Effector memory CD4-positive, alpha-beta T cell (primary cell): ENCODE data around the gene KRTAP16-1.

Experiments
- DNase-seq, 3 donors: peaks; one replicate each; pipeline ENCODE4 v3.0.0-alpha.2; 2020
- H3K27ac ChIP-seq: 2 replicates; pipeline ENCODE4 v1.7.0; 2013; ENCODE audit warnings: mild to moderate bottlenecking, low read length, moderate library complexity; ENCODE audit not compliant: insufficient read depth, poor library complexity, severe bottlenecking
- H3K27me3 ChIP-seq: replicated peaks from 2 replicates; pipeline ENCODE4 v1.7.0; 2013; ENCODE audit warnings: mild to moderate bottlenecking, low read length; ENCODE audit not compliant: insufficient read depth, control insufficient read depth, poor library complexity, severe bottlenecking
- H3K36me3 ChIP-seq: 2 replicates; pipeline ENCODE4 v1.7.0; 2013; ENCODE audit warnings: mild to moderate bottlenecking, low read length, moderate library complexity; ENCODE audit not compliant: control insufficient read depth, insufficient read depth
- H3K4me1 ChIP-seq: 2 replicates; pipeline ENCODE4 v1.7.0; 2013; ENCODE audit warnings: low read length, mild to moderate bottlenecking; ENCODE audit not compliant: control insufficient read depth, insufficient read depth, poor library complexity, severe bottlenecking
- H3K4me3 ChIP-seq: 2 replicates; pipeline ENCODE4 v1.7.0; 2013; ENCODE audit warnings: low read length, low read depth, mild to moderate bottlenecking; ENCODE audit not compliant: insufficient read depth, poor library complexity, severe bottlenecking
- H3K9me3 ChIP-seq: 2 replicates; pipeline ENCODE4 v1.7.0; 2013; ENCODE audit warnings: mild to moderate bottlenecking, low read length, moderate library complexity; ENCODE audit not compliant: control insufficient read depth

KRTAP16-1 gene

DNA sequence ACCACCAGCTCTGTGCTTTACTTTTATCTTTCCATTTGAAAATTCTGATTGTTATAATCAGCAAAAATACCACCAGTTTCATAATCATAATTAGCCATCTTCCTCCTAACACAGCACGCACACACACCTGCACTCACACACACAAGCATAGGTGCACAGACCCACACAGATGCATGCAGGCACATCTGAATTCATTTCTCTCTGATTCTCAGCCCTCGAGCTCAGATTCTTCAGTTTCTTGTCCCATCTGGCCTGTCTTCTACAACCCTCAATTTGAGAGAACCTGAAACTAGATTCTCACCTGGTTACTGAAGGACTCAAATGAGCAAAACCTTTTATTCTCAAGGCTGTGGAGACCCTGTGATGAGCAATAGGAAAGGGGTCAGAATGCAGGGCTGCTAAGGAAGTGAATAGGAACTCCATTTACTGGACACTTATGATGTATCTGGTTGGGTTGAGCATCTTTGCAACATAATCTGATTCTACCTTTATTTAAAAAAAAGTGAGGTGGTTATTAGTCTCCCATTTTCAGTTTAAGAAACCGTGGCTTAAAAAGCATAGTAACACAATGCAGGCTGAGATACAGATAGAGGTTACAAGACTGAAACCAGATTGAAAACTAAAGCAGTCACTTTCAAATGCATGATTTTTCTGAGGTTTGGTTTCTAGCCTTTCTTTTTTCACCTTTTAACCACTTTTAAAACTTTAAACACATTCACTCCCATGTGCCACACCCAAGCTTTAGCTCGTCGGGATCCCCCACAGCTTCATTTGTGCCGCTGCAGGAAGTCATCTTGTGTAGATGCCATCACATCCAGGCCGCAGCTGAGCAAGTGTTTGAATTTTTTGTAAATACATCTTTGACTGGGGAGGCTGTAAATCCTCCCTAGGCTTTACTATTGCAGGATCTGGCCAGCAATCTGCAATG is 32.1 kb upstream of the KRTAP16-1 start:
- no peak overlapping the region for H3K4me3 ChIP-seq
- peaks cover 25% of the 10 kb centered on the region for H3K4me1 ChIP-seq
- H3K27ac ChIP-seq, result peak overlapping the region; percentile 87
- H3K27me3 ChIP-seq, result no peaks in the 10 kb centered on the region
- H3K9me3 ChIP-seq, result peaks cover 4% of the 10 kb centered on the region
- DNase-seq, result peak; percentile 34 to 51 (median 34)
- H3K36me3 ChIP-seq, result no peaks in the 10 kb centered on the region

DNA sequence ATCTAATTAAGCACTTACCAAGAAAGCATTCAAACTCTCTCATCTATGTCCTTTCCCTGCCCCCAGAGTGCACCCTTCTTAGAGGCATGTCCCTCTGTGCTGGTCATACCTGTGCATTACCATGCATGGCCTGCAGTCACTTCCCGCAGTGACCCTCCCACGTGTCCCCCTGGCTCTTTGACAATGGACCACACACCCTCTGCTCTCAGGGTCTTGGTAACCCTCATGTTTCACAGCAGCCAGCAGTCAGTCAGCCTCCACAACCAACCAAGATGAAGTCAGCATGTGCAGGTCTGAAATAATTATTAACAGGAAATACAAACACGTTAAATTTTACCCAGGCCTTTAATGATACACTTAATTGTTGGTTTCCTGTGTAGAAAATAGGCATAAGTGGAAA is 31.4 kb upstream of the KRTAP16-1 start:
- H3K27ac ChIP-seq, result peak overlapping the region; percentile 87
- no peak for DNase-seq
- H3K9me3 ChIP-seq, result peaks cover 4% of the 10 kb centered on the region
- no peak overlapping the region for H3K4me3 ChIP-seq
- no peaks in the 10 kb centered on the region for H3K27me3 ChIP-seq
- H3K36me3 ChIP-seq, result no peaks in the 10 kb centered on the region
- H3K4me1 ChIP-seq, result peaks cover 31% of the 10 kb centered on the region

DNA sequence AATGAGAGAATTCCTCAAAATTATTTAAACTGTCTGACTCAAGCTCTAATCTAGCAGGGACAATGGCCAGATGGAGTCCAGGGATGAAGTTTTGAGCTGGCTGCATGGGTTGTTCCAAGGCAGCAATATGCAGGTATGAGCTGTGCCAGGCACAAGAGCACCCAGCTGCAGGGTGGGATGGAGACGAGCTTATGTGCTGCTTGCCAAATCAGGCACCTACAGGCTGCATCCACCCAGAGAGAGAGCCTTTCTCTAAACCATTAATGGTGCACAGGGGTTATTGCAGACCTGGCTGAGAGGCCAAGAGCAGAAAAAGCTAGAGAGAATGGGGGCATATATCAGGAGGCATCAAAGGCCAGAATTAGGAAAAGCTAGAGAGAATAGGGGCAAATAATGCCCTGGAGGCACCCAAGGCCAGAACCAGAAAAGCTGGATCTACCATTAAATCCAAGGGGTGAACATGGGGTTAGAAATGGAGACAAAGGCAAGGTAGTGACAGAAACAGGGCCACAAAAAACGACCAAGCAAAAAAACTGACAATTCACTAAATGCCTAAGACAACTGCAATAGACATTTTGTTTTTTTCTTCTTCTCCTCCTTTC is 30.6 kb upstream of the KRTAP16-1 start:
- Histone ChIP-seq H3K4me3 (no peak overlapping the region), H3K27ac (peak overlapping the region; percentile 87), H3K9me3 (peaks cover 4% of the 10 kb centered on the region), H3K27me3 (no peaks in the 10 kb centered on the region), H3K4me1 (peaks cover 39% of the 10 kb centered on the region), H3K36me3 (no peaks in the 10 kb centered on the region)
- DNase-seq, result no peak

DNA sequence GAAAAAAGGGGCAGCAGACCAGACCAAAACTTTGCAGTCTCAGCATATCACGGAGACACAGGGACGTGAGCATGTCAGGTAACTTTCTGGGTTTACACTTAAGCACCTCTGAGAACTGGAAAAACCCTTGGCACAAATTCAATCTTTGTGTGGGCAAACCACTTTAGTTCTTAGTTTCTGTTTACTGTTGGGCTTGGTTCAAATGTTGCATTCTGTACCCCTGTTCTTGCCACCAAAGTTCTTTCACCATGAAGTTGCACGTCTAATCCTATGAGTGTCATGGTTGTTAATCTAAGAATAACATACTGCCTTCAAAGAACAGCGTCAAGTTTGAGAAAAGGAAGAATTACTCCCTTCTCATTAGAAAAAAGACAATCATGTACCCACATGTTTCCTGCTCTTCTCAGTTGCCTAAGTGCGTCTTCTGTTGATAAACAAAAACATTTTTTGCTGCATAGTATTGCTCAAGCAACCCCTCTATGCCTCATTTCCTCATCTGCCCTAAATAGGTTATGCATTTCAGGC is 29.9 kb upstream of the KRTAP16-1 start:
- no peaks in the 10 kb centered on the region for H3K36me3 ChIP-seq
- peaks cover 4% of the 10 kb centered on the region for H3K9me3 ChIP-seq
- peak overlapping the region; percentile 87 for H3K27ac ChIP-seq
- H3K4me1 ChIP-seq, result peaks cover 41% of the 10 kb centered on the region
- H3K4me3 ChIP-seq, result no peak overlapping the region
- DNase-seq, result peak; percentile 35 to 43 (median 42)
- H3K27me3 ChIP-seq, result no peaks in the 10 kb centered on the region

DNA sequence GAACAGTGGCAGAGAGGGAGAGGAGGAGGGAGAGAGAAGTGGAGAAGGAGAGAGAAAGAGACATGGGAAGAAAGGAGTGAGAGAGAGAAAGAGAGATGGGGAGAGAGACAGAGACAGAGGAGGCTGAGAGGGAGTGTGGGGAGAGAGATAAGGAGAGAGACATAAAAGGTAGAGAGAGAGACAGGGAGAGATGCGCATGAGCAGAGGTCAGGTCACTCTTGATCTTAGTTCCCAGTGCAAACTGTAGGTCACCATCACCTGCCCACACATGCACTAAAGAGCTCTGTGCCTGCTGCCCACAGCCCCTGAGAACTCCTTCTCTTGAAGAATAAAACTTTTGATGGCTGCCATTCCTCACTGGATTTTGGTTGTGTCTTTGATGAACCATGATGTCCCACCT is 26.6 kb upstream of the KRTAP16-1 start:
- H3K36me3 ChIP-seq, result no peaks in the 10 kb centered on the region
- no peaks in the 10 kb centered on the region for H3K27me3 ChIP-seq
- H3K9me3 ChIP-seq, result no peaks in the 10 kb centered on the region
- no peak for DNase-seq
- H3K4me3 ChIP-seq, result no peak overlapping the region
- peaks cover 31% of the 10 kb centered on the region for H3K4me1 ChIP-seq
- no peak overlapping the region for H3K27ac ChIP-seq

DNA sequence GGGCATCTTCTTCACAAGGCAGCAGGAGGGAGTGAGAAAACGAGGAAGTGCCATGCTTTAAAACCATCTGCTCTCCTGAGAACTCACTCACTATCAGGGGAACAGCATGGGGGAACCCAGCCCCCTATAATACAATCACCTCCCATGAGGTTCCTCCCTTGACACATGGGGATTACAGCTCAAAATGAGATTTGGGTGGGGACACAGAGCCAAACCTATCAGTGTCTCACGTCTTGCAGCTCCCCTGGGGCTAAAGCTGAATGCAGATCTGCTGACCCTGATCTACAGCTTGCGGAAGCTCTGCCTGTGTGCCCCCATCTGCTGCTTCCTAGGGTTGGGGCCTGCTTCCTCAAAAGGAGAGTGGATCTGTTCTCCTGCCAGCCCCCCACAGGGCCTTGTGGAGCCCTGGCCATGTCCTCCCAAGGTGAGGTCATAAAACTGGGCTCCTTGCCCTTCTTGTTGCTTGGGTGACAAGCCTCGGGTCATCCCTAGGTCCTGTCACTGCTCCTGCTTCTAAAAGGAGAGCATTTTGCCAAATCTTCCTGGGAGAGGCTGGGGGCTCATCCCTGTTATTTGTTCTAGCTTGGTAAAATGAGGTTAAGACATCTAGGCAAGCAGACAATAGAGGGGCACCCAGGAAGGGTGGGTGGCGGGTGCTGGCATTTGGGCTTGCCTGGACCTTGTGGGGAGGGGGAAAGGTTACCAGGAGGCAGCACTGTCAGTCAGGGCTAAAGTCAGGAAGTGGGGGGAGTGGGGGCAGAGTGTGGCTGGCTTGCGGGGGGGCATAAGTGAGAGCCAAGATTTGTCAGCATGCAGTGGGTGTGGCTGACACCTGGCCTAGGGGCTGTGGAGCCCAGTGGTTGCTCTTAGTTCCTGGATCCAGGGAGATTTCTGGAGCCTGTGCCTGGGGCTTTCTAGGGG is 25.5 kb upstream of the KRTAP16-1 start:
- Histone ChIP-seq H3K9me3 (no peaks in the 10 kb centered on the region), H3K4me1 (peaks cover 20% of the 10 kb centered on the region), H3K36me3 (no peaks in the 10 kb centered on the region), H3K4me3 (no peak overlapping the region), H3K27ac (no peak overlapping the region), H3K27me3 (no peaks in the 10 kb centered on the region)
- DNase-seq, result no peak

DNA sequence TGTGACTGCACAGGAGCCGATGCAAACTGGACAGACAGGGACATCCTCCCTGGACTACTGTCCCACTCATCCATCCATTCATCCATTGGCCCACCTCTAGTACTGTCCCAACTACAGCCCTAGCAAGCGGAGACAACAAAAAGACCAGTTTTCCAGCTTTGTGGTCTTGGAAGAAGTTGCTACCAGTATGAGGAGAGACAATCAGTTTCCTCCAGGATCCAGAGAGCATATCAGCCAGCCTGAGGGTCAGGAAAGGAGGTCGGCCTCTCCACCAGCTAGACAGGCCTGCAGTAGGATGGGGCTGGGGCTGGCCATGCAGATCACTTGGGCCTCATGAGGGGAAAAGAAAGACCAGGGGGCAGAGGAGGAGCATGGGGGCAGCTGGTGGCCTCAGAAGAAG is 24.7 kb upstream of the KRTAP16-1 start:
- Histone ChIP-seq H3K9me3 (no peaks in the 10 kb centered on the region), H3K4me1 (peaks cover 16% of the 10 kb centered on the region), H3K27ac (no peak overlapping the region), H3K27me3 (no peaks in the 10 kb centered on the region), H3K4me3 (no peak overlapping the region), H3K36me3 (no peaks in the 10 kb centered on the region)
- no peak for DNase-seq

DNA sequence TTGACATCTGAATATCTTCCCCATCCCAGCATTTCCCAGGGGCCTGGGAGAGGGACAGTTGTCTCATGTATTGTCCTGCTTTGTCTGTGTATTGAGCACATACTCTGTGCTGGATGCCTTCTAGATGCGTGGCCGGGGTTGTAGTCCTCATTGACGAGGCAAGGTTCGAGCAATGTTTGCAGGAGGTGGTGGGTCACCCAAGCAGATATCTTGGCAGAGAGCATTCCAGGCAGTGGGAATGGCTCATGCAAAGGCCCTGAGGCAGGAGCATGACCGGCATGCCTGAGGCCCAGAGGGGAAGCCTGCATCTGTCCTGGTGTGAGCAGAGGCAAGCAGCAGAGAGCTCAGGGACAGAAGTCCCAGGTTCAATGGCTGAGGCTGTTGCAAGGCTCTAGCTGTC is 24.0 kb upstream of the KRTAP16-1 start:
- no peaks in the 10 kb centered on the region for H3K27me3 ChIP-seq
- H3K4me3 ChIP-seq, result no peak overlapping the region
- H3K9me3 ChIP-seq, result no peaks in the 10 kb centered on the region
- H3K27ac ChIP-seq, result no peak overlapping the region
- no peak for DNase-seq
- H3K4me1 ChIP-seq, result peaks cover 18% of the 10 kb centered on the region
- no peaks in the 10 kb centered on the region for H3K36me3 ChIP-seq

DNA sequence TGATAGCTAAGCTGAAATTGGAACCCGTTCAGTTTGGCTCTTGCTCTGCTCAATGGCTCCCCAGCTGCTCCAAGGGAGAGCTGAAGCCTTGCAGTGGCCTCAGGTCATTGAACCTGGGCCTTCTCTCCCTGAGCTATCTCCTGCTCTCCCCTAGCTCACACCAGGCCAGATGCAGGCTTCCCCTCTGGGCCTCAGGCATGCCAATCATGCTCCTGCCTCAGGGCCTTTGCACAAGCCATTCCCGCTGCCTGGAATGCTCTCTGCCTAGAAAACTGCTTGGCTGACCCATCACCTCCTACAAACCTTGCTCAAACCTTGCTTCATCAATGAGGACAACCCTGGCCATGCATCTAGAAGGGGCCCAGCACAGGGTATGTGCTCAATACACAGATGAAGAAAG is 23.1 kb upstream of the KRTAP16-1 start:
- H3K4me3 ChIP-seq, result no peak overlapping the region
- H3K27ac ChIP-seq, result no peak overlapping the region
- H3K36me3 ChIP-seq, result no peaks in the 10 kb centered on the region
- no peaks in the 10 kb centered on the region for H3K27me3 ChIP-seq
- no peaks in the 10 kb centered on the region for H3K9me3 ChIP-seq
- H3K4me1 ChIP-seq, result peaks cover 26% of the 10 kb centered on the region
- no peak for DNase-seq
